A673 (cell line): ENCODE results near the gene HGFAC. TPM values are rescaled to one million over a fixed set of nuclear protein-coding genes. Genes with fewer than 3 reads are reported as not detected.

Source experiments
- BruUV-seq: library from RNA; stranded (reverse); fragments of 400-500 nt; replicated peaks from 2 replicates; lab custom pipeline; 2021; lab: Mats Ljungman, UMichigan
- CTCF ChIA-PET: fragments of 300-600 bp; sonication (Branson Sonifier 250); formaldehyde crosslinking; loops from one replicate; lab custom pipeline; 2022; ENCODE audit warnings: antibody characterized with exemption; lab: Charles Lee
- POLR2A ChIA-PET: fragments of 300-600 bp; sonication (Branson Sonifier 250); formaldehyde crosslinking; loops from one replicate; lab custom pipeline; 2022; ENCODE audit warnings: antibody characterized with exemption; ENCODE audit not compliant: low non-redundant PET; lab: Charles Lee
- DNase-seq: peaks from one replicate; pipeline ENCODE4 v3.0.0-alpha.2; 2015; ENCODE audit warnings: low spot score
- H3K27ac ChIP-seq: fragments of 200-600 bp; sonication (generic); 2 replicates; pipeline ENCODE4 v1.5.1; 2016; ENCODE audit warnings: mixed run types, low read depth, mild to moderate bottlenecking, mixed read lengths, antibody characterized with exemption, low read length; ENCODE audit not compliant: poor library complexity, severe bottlenecking
- H3K27me3 ChIP-seq: fragments of 200-600 bp; sonication (generic); replicated peaks from 2 replicates; pipeline ENCODE4 v1.6.1; 2017; ENCODE audit warnings: mixed run types, low read depth, mild to moderate bottlenecking, mixed read lengths, antibody characterized with exemption, low read length; ENCODE audit not compliant: insufficient read depth, poor library complexity
- H3K36me3 ChIP-seq: fragments of 200-600 bp; sonication (generic); 2 replicates; pipeline ENCODE4 v1.6.1; 2016; ENCODE audit warnings: mixed run types, mild to moderate bottlenecking, mixed read lengths, antibody characterized with exemption, low read length; ENCODE audit not compliant: insufficient read depth, poor library complexity, severe bottlenecking
- H3K4me1 ChIP-seq: fragments of 200-600 bp; sonication (generic); 2 replicates; pipeline ENCODE4 v1.6.1; 2017; ENCODE audit warnings: mixed run types, mild to moderate bottlenecking, mixed read lengths, antibody characterized with exemption, low read length; ENCODE audit not compliant: insufficient read depth, poor library complexity, severe bottlenecking
- H3K4me3 ChIP-seq: fragments of 200-600 bp; sonication (generic); 2 replicates; pipeline ENCODE4 v1.5.1; 2016; ENCODE audit warnings: low read depth, mixed run types, mild to moderate bottlenecking, mixed read lengths, low read length; ENCODE audit not compliant: poor library complexity, severe bottlenecking
- H3K9me3 ChIP-seq: fragments of 200-600 bp; sonication (generic); 2 replicates; pipeline ENCODE4 v1.6.1; 2016; ENCODE audit warnings: mixed run types, low read depth, mild to moderate bottlenecking, mixed read lengths, antibody characterized with exemption, low read length; ENCODE audit not compliant: poor library complexity, severe bottlenecking
- CTCF ChIP-seq: fragments of 300-800, 200-600 bp; sonication (generic); conservative IDR thresholded peaks from 2 replicates; pipeline ENCODE4 v1.5.1; 2017; ENCODE audit warnings: low read depth, mild to moderate bottlenecking, antibody characterized with exemption, low read length, moderate library complexity, mixed read lengths
- EZH2 ChIP-seq: fragments of 200-600 bp; sonication (generic); IDR thresholded peaks from 2 replicates; pipeline ENCODE4 v1.6.1; 2017; ENCODE audit warnings: borderline replicate concordance, low read depth, mild to moderate bottlenecking, mixed read lengths, antibody characterized with exemption, low read length; ENCODE audit not compliant: poor library complexity, severe bottlenecking
- intact Hi-C: fragments of 100-400 bp; cut with micrococcal nuclease; formaldehyde crosslinking; loops from one replicate; pipeline ENCODE4 v1.10.0; 2022; ENCODE audit not compliant: unreplicated experiment
- total RNA-seq: library from RNA; stranded (reverse); gene quantifications from 2 replicates; pipeline ENCODE4 v1.2.3, GENCODE V29; 2021

The HGFAC gene
- total RNA-seq, 1 experiment from 2014 or later = 4.8 TPM

GRCh38 chr4:3437998-3438846 is 3.5 kb upstream of the HGFAC start:
- H3K27me3 ChIP-seq = no peaks in the 10 kb centered on the region
- ChIA-PET POLR2A (no interaction called here), CTCF (no interaction called here)
- H3K36me3 ChIP-seq = no peaks in the 10 kb centered on the region
- TF ChIP-seq EZH2 = no peak
- TF ChIP-seq CTCF = no peak
- no peaks in the 10 kb centered on the region for H3K9me3 ChIP-seq
- peaks cover 5% of the 10 kb centered on the region for H3K4me1 ChIP-seq
- no peak overlapping the region for H3K4me3 ChIP-seq
- DNase-seq = no peak
- no peak overlapping the region for H3K27ac ChIP-seq
- intact Hi-C loops = no loop called here
- no TSS peak for BruUV-seq

- ChIA-PET CTCF (no interaction called here), POLR2A (no interaction called here)
- intact Hi-C loops = no loop called here
- TF ChIP-seq EZH2 = no peak
- TF ChIP-seq CTCF = no peak
- DNase-seq = no peak
- BruUV-seq = no TSS peak
- H3K9me3 ChIP-seq = no peaks in the 10 kb centered on the region
- no peaks in the 10 kb centered on the region for H3K27me3 ChIP-seq
- no peak overlapping the region for H3K4me3 ChIP-seq
- H3K4me1 ChIP-seq = peaks cover 5% of the 10 kb centered on the region
- H3K36me3 ChIP-seq = no peaks in the 10 kb centered on the region
- no peak overlapping the region for H3K27ac ChIP-seq
Measured at GRCh38 chr4:3438847-3439180, 3.0 kb upstream of the HGFAC start.

GRCh38 chr4:3439391-3439790 is 2.4 kb upstream of the HGFAC start:
- H3K9me3 ChIP-seq = no peaks in the 10 kb centered on the region
- no peak for TF ChIP-seq CTCF
- TF ChIP-seq EZH2 = no peak
- ChIA-PET POLR2A (no interaction called here), CTCF (no interaction called here)
- H3K4me3 ChIP-seq = no peak overlapping the region
- H3K4me1 ChIP-seq = peaks cover 5% of the 10 kb centered on the region
- H3K36me3 ChIP-seq = no peaks in the 10 kb centered on the region
- intact Hi-C loops = no loop called here
- BruUV-seq = no TSS peak
- no peak for DNase-seq
- H3K27me3 ChIP-seq = no peaks in the 10 kb centered on the region
- no peak overlapping the region for H3K27ac ChIP-seq
